Body of pancreas (tissue), 4 donors: ENCODE results near the gene WNT5B. TPM values are rescaled to one million over a fixed set of nuclear protein-coding genes. Genes with fewer than 3 reads are reported as not detected.

Experiments
- ATAC-seq: fragments of 150-250 bp; one replicate; pipeline ENCODE4 v1.9.1; 2016
- DNase-seq, 4 donors: peaks; one replicate each; pipeline ENCODE4 v3.0.0-alpha.2; 2019
- H3K27ac ChIP-seq, 4 donors: fragments of 200-600 bp; sonication (generic); 1 replicate in 3 of 4; 2 replicates in 1 of 4; pipeline versions ENCODE4 v1.5.1 to v1.6.1; 2016 to 2019; ENCODE audit warnings: mild to moderate bottlenecking in 1 of 4, mixed read lengths in 1 of 4, moderate library complexity in 1 of 4
- H3K27me3 ChIP-seq, 2 donors: fragments of 200-600 bp; sonication (generic); one replicate each; pipeline ENCODE4 v1.6.0; 2016; ENCODE audit warnings: mild to moderate bottlenecking in 1 of 2
- H3K36me3 ChIP-seq, 2 donors: fragments of 200-600 bp; sonication (generic); replicated peaks in 1 of 2; 2 replicates each; pipeline ENCODE4 v1.5.1; 2016; ENCODE audit warnings: low read depth in 2 of 2; ENCODE audit not compliant: insufficient read depth in 1 of 2
- H3K4me1 ChIP-seq: fragments of 200-600 bp; sonication (generic); one replicate; pipeline ENCODE4 v1.6.0; 2016
- H3K4me3 ChIP-seq, 2 donors: fragments of 200-600 bp; sonication (generic); 1 replicate in 1 of 2; 2 replicates in 1 of 2; pipeline ENCODE4 v1.5.1; 2016 to 2019
- H3K9me3 ChIP-seq, 3 donors: fragments of 200-600 bp; sonication (generic); 1 replicate in 2 of 3; 2 replicates in 1 of 3; pipeline ENCODE4 v1.5.1; 2016
- CTCF ChIP-seq, 7 experiments: fragments of 450-650 bp in 4 of 7; fragments of 200-600 bp in 3 of 7; sonication (generic) in 3 of 7; IDR thresholded peaks; one replicate each; pipeline ENCODE4 v1.5.1; 2016 to 2019; ENCODE audit warnings: antibody characterized with exemption in 7 of 7
- POLR2A ChIP-seq, 3 donors: fragments of 450-650 bp; IDR thresholded peaks; one replicate each; pipeline ENCODE4 v1.6.1; 2016; ENCODE audit warnings: antibody characterized with exemption in 3 of 3, mild to moderate bottlenecking in 2 of 3
- WGBS, 2 donors: methylation state at CpG; one replicate each; pipeline ENCODE4 v1.1.5; 2017; 5-methylcytosine and 5-hydroxymethylcytosine counted together
- intact Hi-C: fragments of 100-400 bp; cut with DNase I; formaldehyde crosslinking; loops from one replicate; pipeline ENCODE4 v1.15.1; 2023
- total RNA-seq, 2 donors: library from RNA; depleted of rRNA; stranded (reverse); fragments of >200 nt; gene quantifications; one replicate each; pipeline ENCODE4 v1.1.0, GENCODE V29; 2016

Gene WNT5B
- total RNA-seq, 2 donors from 2014 or later: not detected

DNA sequence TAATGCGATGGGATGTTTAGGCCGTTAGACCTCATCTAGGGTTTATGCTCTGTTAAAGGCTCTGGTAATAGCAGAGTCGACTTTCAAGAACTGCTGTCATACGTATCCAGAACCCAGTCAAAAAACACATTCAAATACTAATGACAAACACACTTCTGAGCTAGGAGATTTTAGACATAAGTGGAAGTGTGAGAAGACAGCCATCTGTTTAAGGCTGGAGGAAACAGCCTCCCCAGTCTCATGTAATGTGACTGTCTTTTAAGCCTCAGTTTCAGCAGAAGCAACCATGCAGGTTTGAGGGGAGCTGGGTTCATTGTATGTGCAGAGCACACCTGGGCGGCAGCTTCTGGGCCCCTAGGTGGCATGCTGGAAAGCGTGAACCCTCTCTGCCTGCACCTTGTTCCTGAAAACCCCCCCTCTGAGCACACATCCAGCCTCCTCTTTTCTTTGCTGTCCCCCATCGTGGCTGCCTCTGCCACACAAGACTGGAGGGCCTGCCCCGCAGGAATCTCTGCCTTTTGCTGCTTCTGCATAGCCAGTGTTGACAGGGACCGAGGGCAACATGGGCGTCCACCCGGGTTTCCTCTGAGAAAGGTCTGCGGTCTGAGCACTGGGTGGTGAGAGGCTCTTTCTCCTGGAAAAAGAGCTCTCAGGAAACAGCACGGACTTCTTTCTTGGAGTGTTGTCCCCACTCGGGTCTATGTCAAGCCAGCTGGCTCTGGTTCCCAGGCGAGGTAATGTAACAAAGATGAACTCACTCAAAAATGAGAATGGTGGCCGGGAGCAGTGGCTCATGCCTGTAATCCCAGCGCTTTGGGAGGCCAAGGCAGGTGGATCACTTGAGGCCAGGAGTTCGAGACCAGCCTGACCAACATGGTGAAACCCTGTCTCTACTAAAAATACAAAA lies 11.6 kb downstream of the WNT5B start:
- Histone ChIP-seq H3K27ac (no peak overlapping the region), H3K36me3 (no peaks in the 10 kb centered on the region), H3K4me1 (peaks cover 6% of the 10 kb centered on the region), H3K9me3 (no peaks in the 10 kb centered on the region), H3K4me3 (no peak overlapping the region), H3K27me3 (no peaks in the 10 kb centered on the region)
- no peak for ATAC-seq
- TF ChIP-seq POLR2A (IDR thresholded peaks at IDR 0.05) (no peak), CTCF (IDR thresholded peaks at IDR 0.05) (no peak)
- 64 to 74% methylated on average over 18 of the region's 18 CpGs for WGBS, 2 donors
- peak in 1 of 4 donors; percentile 14 for DNase-seq
- intact Hi-C loops: no loop called here

DNA sequence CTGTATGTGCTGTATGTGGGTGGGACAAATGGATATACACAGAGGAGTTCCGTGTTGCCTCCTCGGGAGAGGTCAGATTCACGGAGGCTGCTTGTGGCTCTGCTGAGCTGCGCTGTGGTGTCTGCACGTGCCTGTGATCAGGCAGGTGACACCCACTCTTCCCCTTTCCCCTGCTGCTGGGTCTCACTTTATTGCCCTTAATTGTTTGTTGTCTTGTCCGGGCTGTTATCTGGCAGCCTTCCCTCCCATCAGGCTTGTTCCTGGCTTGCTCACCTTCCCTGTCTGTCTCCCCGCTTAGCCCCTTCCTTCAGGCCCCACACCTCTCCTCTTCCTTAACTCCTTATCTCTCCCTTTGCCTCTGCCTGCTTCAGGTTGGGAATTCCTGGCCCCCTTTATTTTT lies 13.5 kb downstream of the WNT5B start:
- no peak overlapping the region for H3K27ac ChIP-seq

DNA sequence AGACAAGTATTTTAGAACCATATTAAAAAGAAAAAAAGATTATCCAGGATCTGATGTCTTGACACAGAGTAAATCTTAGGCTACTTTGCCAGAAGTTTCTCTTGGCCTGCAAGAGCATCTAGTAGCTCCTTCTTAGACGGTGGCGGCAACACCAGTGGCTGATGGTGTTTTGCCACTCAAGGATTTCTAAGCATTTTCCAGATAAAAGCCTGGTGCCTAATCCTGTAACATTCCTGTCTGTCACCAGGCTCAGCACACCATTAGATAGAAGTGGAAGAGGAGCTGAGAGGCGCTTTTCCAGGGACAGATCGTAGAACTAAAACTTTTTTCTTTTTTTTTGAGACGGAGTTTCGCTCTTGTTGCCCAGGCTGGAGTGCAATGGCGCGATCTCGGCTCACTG lies 14.0 kb downstream of the WNT5B start:
- no peaks in the 10 kb centered on the region for H3K9me3 ChIP-seq
- 89% methylated on average over 9 of the region's 9 CpGs for WGBS, 2 donors
- intact Hi-C loops: no loop called here
- no peak overlapping the region for H3K27ac ChIP-seq
- no peak for TF ChIP-seq POLR2A (IDR thresholded peaks at IDR 0.05)
- no peak for TF ChIP-seq CTCF (IDR thresholded peaks at IDR 0.05)
- H3K4me1 ChIP-seq: peaks cover 6% of the 10 kb centered on the region
- no peak overlapping the region for H3K4me3 ChIP-seq
- H3K27me3 ChIP-seq: no peaks in the 10 kb centered on the region
- DNase-seq (no peak), ATAC-seq (no peak)
- no peaks in the 10 kb centered on the region for H3K36me3 ChIP-seq

More for the DNA sequence above, 13.5 kb downstream of the WNT5B start:
- H3K27me3 ChIP-seq: no peaks in the 10 kb centered on the region
- H3K36me3 ChIP-seq: no peaks in the 10 kb centered on the region
- H3K9me3 ChIP-seq: no peaks in the 10 kb centered on the region
- DNase-seq: no peak
- 75 to 89% methylated on average over 7 of the region's 7 CpGs for WGBS, 2 donors
- no peak overlapping the region for H3K4me3 ChIP-seq
- no peak for ATAC-seq
- no peak for TF ChIP-seq POLR2A (IDR thresholded peaks at IDR 0.05)
- TF ChIP-seq CTCF (IDR thresholded peaks at IDR 0.05): no peak
- intact Hi-C loops: no loop called here
- H3K4me1 ChIP-seq: peaks cover 6% of the 10 kb centered on the region

DNA sequence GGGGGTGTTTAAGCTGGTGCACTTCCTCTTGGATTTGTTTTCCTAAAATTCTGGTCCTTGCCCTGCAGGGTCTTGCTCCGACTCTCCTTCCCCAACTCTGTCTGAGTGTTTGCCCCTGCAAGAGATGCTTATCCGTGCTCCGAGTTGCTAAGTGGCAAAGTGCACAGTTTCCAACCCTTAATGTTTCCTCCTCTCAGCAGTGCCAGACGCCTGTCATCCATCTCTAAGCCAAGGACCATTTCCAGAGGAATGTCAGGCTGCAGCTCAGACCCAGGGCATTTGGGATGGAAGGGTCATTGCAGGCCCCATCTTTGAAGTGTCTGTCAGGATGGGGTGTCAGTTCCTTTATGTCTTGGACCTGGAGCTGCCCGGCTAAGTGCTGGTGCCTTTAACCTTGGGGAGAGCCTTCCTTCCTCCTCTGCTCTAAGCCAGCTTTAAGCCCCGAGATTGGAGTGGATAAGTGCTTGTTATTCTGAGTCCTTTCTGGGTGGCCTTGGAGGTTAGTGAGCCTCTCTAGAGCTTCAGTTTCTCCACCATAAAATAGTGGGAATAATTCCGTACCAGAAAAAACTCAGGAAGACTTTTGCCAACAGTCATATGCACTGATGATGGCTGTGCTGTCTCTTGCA lies 15.0 kb downstream of the WNT5B start:
- TF ChIP-seq CTCF (IDR thresholded peaks at IDR 0.05) (no peak), POLR2A (IDR thresholded peaks at IDR 0.05) (no peak)
- WGBS, 2 donors: 44 to 66% methylated on average over 7 of the region's 7 CpGs
- H3K27me3 ChIP-seq: no peaks in the 10 kb centered on the region
- DNase-seq: no peak
- H3K9me3 ChIP-seq: no peaks in the 10 kb centered on the region
- H3K27ac ChIP-seq: no peak overlapping the region
- intact Hi-C loops: no loop called here
- no peaks in the 10 kb centered on the region for H3K36me3 ChIP-seq
- no peak for ATAC-seq
- H3K4me1 ChIP-seq: peaks cover 6% of the 10 kb centered on the region
- H3K4me3 ChIP-seq: no peak overlapping the region
